Left renal cortex interstitium (tissue), 4 donors: ENCODE measurements around the gene CFAP161. TPM values are rescaled to one million over a fixed set of nuclear protein-coding genes. Genes with fewer than 3 reads are reported as not detected.
"Not testable (repeated sequence)": the region's sequence is repeated elsewhere in the genome, so short reads cannot be mapped to it uniquely, and the experiment has no call there.

Source experiments
- DNase-seq, 4 donors: peaks; one replicate each; pipeline ENCODE4 v3.0.0-alpha.2; 2013; ENCODE audit warnings: low read depth in 4 of 4, low spot score in 2 of 4, missing footprints in 1 of 4
- polyA plus RNA-seq, 4 donors: library from polyadenylated mRNA; unstranded; fragments of 120-200 nt; gene quantifications; one replicate each; pipeline ENCODE4 v1.2.1, GENCODE V29; 2013; ENCODE audit not compliant: insufficient read length in 4 of 4

Gene CFAP161
- polyA plus RNA-seq, 4 donors: 0.43 to 0.65 (median 0.54) TPM

DNA sequence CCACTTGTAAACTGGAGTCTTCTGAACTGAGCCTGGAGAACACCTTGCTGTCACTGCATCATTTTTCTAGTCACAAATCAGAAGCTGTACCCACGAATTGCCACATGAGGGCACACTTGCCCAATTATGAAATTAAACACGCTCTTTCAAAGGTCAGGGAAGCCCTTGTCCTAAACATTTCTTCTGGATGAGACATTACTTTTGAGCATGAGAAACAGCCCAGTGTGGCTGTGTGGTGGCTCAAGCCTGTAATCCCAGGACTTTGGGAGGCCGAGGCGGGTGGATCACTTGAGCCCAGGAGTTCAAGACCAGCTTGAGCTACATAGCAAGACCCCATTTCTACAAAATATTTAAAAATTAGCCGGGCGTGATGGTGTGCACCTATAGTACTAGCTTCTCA is 27.5 kb upstream of the CFAP161 start:
- peak in 1 of 4 donors; percentile 44 for DNase-seq

- no peak for DNase-seq
These were observed 26.2 kb upstream of the CFAP161 start for GRCh38 chr15:81107889-81108288.

GRCh38 chr15:81108427-81108826 is 25.6 kb upstream of the CFAP161 start:
- no peak for DNase-seq

GRCh38 chr15:81111018-81111417 is 23.1 kb upstream of the CFAP161 start:
- DNase-seq: no peak

DNA sequence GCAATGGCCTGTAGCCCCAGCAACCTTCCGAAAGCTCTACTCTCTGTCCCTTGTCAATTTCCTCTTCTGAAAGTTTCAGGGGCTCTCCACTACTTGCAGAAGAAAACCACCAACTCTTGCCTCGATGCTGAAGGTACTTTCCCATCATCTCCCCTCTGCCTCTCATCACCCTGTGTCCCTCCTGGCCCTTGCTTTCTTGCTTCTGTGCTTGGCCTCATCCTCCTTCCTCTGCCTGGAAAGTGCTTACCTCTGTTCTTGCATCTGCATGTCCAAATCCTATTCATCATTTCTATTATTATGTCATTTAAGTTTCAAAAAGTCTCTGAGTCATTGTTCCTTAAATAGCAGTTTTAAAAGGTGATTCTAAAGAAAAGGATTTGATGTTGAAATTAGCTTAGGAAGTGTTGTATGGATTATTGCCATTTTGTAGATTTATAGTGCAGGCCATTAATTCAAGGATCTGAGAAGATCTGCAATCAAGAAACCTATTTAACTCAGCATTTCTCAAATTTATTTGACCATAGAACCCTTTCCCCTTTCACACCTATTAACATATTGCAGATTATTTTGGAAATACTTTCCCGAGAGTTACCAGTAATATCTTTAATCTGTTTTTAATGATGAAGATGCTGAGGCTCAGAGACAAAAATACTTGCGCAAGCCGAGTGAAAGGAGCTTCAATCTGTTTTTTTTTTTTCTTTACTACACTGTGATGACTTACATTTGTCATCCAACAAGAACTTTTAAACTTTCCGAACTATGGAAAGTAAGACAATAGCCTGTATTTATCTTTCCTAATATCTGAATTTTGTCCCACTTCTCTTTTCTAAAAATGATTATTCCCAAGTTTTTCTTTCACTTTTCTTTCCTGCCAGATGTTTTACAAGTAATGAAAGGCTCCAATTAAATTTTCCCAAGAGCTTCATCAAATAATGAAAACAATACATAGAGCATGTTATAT is 22.3 kb upstream of the CFAP161 start:
- DNase-seq: no peak

DNA sequence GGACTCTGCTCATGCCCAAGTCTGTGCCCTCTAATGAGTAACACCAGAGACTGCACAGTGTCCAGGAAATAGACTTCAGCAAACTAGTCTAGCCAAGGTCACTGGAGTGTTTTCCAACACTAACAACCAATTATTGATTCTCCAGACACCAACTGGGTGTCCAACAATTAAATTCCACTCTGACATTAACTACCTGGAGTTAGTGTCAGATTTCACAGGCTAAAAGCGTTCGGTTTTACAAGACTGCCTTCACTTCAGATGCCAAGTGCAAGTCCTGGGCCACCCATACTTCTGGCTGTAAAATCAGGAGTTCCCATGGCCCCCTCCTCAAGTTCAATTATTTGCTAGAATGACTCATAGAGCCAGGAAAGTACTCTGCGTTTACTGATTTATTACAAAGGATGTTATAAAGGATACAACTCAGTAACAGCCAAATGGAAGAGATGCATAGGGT is 20.8 kb upstream of the CFAP161 start:
- no peak for DNase-seq

DNA sequence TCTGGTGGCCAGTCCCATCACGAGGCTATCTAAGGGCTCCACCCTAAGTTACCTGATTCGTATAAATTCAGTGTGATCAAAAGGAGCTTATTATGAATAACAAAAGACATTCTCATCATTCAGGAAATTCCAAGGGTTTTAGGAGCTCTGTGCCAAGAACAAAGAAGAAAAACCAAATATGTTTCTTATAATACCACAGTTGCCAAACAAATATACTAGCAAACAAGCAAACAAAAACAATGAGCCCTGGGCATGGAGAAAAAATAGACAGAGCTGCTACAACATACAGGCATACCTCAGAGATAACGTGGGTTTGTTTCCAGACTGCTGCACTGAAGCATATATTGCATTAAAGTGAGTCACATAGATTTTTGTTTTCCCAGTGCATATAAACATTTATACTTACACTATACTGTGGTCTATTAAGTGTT is 20.2 kb upstream of the CFAP161 start:
- no peak for DNase-seq

GRCh38 chr15:81115054-81115939 is 18.8 kb upstream of the CFAP161 start:
- DNase-seq: no peak

DNA sequence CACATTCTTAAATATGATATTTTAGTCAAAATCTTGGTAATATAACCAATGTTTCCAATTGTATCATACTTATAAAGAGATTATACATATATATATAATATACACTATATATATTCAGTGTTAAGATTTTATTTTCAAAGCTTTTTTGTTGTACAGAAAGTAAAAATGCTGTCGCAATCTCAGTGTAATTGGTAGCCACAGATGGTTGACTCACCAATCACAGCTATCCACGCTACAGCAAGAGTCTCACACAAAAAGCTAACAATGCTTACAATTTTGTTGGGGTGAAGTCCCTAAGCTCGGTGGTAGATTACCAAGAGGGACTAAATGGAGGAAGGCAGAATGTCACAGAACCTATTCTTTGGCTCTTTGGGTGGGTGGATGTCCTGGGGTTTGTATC is 16.9 kb upstream of the CFAP161 start:
- no peak for DNase-seq

- no peak for DNase-seq
These were observed 16.5 kb upstream of the CFAP161 start for GRCh38 chr15:81117581-81117980.

DNA sequence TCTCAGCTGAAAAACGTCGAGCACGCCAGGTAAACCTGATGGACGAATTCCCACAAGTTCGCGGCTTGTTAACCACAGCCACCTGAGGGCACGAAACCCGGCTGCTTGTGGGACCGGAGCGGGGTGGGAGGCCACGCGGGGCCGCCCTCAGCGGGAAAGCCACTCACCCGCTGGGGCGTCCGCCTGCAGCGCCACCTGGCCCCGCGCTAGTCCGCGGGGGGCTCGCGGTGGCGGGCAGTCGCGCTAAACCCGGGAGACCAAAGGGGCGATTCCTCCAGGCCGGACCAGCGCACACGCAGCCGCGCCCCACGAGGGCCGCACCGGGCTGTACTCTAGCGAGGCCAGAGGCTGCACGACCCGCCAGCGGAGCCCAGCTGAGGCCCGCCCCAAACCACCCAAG is 15.7 kb upstream of the CFAP161 start:
- no peak for DNase-seq

DNA sequence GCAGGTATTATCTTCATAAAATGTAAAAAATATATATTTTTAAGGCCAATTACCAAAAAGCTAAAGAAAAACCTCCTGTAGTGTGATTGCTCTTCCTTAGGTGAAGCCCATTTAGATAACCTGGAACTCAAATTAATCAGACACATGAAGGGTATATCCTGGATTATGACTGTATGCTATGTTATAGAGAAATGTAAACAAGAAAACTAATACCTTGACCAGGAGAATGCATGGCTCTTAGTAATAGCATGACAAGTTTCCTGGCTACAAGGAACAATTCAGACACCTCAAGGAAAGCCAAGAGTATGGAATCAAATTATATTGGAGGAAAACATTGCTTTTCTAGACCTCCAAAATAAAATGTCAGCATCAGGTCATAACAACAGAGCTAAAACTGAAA is 14.0 kb upstream of the CFAP161 start:
- no peak for DNase-seq

DNA sequence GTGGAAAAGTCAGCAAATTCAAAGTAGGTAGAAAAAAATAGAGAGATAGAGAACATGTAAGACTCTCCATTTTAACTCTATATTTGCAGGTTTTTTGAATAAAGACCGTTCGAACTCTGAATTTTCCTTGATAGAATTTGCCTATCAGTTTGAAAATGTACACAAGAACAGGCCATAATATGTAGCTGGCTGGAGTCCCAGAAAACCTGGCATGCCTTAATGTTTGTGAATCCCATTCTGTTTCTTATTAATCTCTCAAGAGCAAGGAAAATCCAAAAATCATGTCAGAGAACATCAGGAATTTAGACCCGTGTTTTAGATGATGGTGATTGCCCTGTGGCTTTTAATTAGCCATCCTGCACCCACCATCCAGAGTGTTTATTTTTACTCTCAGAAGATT is 7.2 kb upstream of the CFAP161 start:
- no peak for DNase-seq

DNA sequence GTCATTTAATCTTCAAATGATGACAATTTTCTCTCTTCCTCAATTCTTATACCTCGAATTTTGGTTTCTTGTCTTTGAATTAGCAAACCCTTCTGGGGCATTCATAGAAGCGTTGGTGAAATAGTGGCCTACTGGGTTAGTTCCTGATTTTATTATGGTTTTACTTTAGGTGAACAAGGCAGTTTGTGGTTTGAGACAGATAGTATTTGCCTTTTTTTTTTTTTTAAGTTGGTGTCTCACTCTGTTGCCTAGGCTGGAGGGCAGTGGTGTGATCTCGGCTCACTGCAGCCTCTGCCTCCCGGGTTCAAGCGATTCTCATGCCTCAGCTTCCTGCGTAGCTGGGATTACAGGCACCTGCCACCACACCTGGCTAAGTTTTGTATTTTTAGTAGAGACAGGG is 7.4 kb downstream of the CFAP161 start:
- not testable (repeated sequence) for DNase-seq

GRCh38 chr15:81146006-81146405 is 11.9 kb downstream of the CFAP161 start:
- no peak for DNase-seq

- no peak for DNase-seq
These were observed 12.4 kb downstream of the CFAP161 start for GRCh38 chr15:81146466-81146865.

DNA sequence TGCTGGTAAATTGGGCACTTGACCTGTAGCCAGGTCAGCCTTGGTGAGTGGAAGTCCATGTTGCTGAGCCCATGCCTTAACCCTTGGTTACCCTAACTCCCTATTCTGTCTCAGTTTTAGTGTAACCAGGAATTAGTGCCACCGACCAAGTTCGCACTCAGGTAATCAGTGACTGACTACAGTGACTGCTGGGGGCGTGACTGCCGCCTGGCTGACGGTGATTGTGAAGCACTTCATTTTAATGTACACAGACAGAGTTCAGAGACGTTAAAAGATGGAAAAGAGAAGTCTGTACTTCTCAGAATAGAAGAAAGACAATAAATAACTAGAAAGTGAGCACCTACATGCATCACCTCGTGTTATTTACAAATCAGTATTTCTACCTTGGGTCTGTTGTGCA is 17.3 kb downstream of the CFAP161 start:
- no peak for DNase-seq

DNA sequence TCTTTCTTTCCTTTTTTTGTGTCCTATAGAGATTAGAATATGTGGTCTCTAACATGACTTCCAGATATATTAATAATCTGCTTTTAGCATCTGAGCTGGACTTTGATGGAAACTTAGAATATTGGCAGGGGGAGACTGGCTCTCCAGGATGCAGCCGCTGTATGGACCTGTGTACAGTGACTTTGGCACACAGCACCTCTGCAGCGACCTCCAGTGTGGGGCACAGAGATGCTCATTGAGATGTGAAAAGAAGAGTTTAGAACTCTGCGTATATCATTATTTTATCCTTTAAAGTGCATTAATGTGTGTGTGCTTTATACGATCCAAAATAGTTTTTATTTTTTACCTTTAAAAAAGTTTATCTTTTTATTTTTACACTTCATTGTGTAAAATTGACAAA is 18.3 kb downstream of the CFAP161 start:
- no peak for DNase-seq

GRCh38 chr15:81152799-81153198 is 18.7 kb downstream of the CFAP161 start:
- DNase-seq: no peak

DNA sequence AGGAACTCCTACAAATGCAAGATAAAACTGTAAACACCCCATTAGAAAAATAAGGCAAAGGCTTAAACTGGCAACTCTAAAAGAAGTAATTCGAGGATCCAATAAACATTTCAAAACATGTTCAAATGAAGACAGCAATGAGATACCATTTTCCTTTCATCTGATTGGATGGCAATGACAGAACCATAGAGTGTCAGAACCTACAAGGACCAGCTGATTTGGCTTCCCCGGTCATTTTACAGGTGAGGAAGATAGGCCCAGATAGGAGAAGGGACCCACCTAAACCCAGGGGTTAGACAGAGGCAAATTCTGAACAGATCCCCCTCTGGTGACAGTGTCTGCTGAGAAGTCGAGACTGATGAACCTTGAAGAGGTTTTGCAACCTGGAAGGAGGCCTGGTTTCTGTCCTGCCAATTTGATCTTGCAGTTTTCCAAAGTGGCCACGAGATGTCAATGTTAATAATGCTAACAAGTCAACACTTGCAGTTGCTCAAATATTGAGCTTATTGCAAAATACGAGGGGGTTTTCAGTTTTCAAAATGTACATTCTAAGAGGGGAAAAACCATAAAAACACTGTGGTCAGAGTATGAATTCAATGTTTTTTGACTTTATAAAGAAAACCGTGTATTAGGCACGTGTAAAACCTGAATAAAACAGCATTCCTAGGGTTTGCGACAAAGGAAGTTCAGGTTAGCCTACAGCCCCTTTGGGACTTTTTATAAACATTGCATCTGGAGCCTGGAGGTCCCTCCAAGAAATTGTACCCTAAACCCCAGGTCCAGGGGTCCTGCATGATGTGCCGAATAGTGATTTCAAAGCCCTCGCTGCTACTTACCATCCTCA is 21.5 kb downstream of the CFAP161 start:
- no peak for DNase-seq
